ENCODE results near the gene FOSB.
"Not testable (repeated sequence)": the region's sequence is repeated elsewhere in the genome, so short reads cannot be mapped to it uniquely, and the experiment has no call there.

Gene FOSB

GRCh38 chr19:45506989-45507871 lies 39.4 kb downstream of the FOSB start, which contains the start of gene VASP:
Gene VASP (plus strand): TSS chr19:45507479. CDS start chr19:45507772, 293 bp downstream.
- DNase-seq: no peak

- no peak for DNase-seq
Measured at GRCh38 chr19:45507872-45508416, 40.1 kb downstream of the FOSB start.

- DNase-seq: no peak
Measured at GRCh38 chr19:45508417-45508860, 40.6 kb downstream of the FOSB start.

GRCh38 chr19:45508861-45509691 lies 41.3 kb downstream of the FOSB start:
- no peak for DNase-seq

- DNase-seq: no peak
Measured at GRCh38 chr19:45509692-45510015, 41.9 kb downstream of the FOSB start.

GRCh38 chr19:45510352-45510751 lies 42.6 kb downstream of the FOSB start:
- not testable (repeated sequence) for DNase-seq

GRCh38 chr19:45511074-45511473 lies 43.3 kb downstream of the FOSB start:
- no peak for DNase-seq

- no peak for DNase-seq
Measured at GRCh38 chr19:45512881-45513483, 45.2 kb downstream of the FOSB start.

GRCh38 chr19:45514376-45515051 lies 46.7 kb downstream of the FOSB start:
- DNase-seq: no peak

GRCh38 chr19:45515081-45515624 lies 47.4 kb downstream of the FOSB start:
- DNase-seq: no peak

- no peak for DNase-seq
Measured at GRCh38 chr19:45515807-45516401, 48.1 kb downstream of the FOSB start.

GRCh38 chr19:45517238-45517637 lies 49.4 kb downstream of the FOSB start:
- no peak for DNase-seq

GRCh38 chr19:45517641-45518468 lies 50.1 kb downstream of the FOSB start:
- no peak for DNase-seq

GRCh38 chr19:45518469-45518826 lies 50.7 kb downstream of the FOSB start:
- no peak for DNase-seq

GRCh38 chr19:45522010-45522941 lies 54.5 kb downstream of the FOSB start:
- DNase-seq: no peak

GRCh38 chr19:45523642-45524256 lies 56.0 kb downstream of the FOSB start:
- peak; percentile 89 for DNase-seq

- DNase-seq: no peak
Measured at GRCh38 chr19:45524575-45525129, 56.9 kb downstream of the FOSB start.

Measured in NCI-H187 treated with DMSO at 0.1 percent for 48 hours (cell line).